ENCODE results near the gene VTN. TPM values are rescaled to one million over a fixed set of nuclear protein-coding genes. Genes with fewer than 3 reads are reported as not detected.

VTN gene
- under 1 TPM in 2 of 4 donors, not detected in 2; 0.33 to 0.39 TPM for total RNA-seq

DNA sequence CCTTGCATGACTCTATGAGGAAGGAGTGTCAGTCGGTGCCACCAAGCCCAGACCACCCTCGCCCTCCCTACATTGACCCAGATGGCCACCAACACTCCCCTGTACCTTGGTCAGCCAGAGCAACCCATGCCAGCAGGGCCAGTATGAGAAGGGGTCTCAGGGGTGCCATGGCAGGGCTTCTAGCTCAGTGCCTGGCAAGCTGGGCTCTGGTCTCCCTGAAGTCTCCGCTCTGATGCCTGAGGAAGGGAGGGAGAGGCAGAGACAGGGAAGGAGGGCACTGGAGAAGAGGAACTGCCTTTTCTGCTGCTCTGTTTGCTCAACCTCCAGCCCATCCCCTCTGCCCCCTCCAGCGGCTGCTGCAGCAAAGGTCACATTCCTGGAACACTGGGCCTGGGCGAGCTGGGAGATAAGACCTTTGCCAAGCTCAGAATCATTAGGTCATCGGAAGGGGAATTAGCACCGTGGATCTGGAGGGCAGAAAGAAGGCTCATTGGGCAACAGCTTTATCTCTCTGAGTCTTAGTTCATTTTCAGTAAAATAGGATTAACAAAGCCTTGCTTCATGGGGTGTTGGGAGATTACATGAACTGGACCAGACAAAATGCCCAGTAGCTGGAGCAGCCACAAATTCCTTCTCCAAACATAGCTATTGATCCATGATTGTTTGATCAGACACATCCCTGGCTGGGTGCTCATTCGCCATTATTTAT is at the start of gene VTN:
TSS of gene VTN (minus strand) at position 273 of the 709 bp plus-strand sequence. CDS start at position 169, 104 bp downstream.
- no peaks in the 10 kb centered on the region for H3K9me3 ChIP-seq
- DNase-seq = no peak
- peak within 1 kb of the TSS in 1 of 3 donors; percentile 45 for H3K4me3 ChIP-seq (replicated peaks in 1 of 3)
- 29 to 30% methylated on average over 7 to 8 of the region's 8 CpGs for WGBS, 2 donors
- TF ChIP-seq, protein P1, sequence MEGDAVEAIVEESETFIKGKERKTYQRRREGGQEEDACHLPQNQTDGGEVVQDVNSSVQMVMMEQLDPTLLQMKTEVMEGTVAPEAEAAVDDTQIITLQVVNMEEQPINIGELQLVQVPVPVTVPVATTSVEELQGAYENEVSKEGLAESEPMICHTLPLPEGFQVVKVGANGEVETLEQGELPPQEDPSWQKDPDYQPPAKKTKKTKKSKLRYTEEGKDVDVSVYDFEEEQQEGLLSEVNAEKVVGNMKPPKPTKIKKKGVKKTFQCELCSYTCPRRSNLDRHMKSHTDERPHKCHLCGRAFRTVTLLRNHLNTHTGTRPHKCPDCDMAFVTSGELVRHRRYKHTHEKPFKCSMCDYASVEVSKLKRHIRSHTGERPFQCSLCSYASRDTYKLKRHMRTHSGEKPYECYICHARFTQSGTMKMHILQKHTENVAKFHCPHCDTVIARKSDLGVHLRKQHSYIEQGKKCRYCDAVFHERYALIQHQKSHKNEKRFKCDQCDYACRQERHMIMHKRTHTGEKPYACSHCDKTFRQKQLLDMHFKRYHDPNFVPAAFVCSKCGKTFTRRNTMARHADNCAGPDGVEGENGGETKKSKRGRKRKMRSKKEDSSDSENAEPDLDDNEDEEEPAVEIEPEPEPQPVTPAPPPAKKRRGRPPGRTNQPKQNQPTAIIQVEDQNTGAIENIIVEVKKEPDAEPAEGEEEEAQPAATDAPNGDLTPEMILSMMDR (IDR thresholded peaks at IDR 0.05) = no peak
- no peak for TF ChIP-seq POLR2A (IDR thresholded peaks at IDR 0.05)
- no peaks in the 10 kb centered on the region for H3K36me3 ChIP-seq
- no peak within 1 kb of the TSS for H3K27ac ChIP-seq
- peaks cover 15 to 25% of the 10 kb centered on the region in 2 donors for H3K4me1 ChIP-seq
- no peaks in the 10 kb centered on the region for H3K27me3 ChIP-seq
- intact Hi-C loops (cut with DNase I) = no loop called here

DNA sequence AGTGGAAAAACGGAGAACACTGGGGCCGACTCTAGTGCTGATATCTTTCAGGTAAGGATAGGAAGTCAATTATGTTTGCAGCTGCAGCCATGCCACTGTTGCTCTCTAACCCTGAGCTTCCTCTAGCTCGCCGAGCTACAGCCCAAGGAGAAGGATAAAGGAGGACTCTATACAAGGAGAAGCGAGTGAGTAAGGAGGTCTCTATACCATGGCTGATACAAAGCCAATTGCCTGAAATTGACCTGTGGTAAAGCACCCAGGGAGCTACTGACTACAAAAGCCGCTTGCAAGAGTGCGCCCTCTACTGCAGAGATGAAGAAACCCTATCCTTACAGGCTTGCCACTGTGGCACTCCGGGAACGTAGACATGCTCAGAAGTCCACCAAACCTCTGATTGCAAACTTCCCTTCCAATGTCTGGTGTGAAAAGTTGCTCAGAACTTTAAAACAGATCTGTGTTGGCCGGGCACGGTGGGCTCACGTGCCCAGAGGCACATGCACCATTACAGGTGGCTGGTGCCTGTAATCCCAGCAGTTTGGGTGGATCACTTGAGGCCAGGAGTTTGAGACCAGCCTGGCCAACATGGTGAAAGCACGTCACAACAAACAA is 46.7 kb upstream of the VTN start:
- DNase-seq = peak; percentile 55 to 61
- no peak overlapping the region for H3K4me3 ChIP-seq (replicated peaks in 1 of 3)
- TF ChIP-seq POLR2A (IDR thresholded peaks at IDR 0.05) = no peak
- TF ChIP-seq, protein P1 (IDR thresholded peaks at IDR 0.05) = peak in 4 of 6 experiments; percentile 40 to 76 (median 46)
- peaks cover 4 to 5% of the 10 kb centered on the region in 2 donors for H3K4me1 ChIP-seq
- 17 to 21% methylated on average over 13 of the region's 13 CpGs for WGBS, 2 donors
- no peak overlapping the region for H3K27ac ChIP-seq
- no peaks in the 10 kb centered on the region for H3K27me3 ChIP-seq
- H3K9me3 ChIP-seq = no peaks in the 10 kb centered on the region
- no peaks in the 10 kb centered on the region for H3K36me3 ChIP-seq
- intact Hi-C loops (cut with DNase I) = no loop called here

DNA sequence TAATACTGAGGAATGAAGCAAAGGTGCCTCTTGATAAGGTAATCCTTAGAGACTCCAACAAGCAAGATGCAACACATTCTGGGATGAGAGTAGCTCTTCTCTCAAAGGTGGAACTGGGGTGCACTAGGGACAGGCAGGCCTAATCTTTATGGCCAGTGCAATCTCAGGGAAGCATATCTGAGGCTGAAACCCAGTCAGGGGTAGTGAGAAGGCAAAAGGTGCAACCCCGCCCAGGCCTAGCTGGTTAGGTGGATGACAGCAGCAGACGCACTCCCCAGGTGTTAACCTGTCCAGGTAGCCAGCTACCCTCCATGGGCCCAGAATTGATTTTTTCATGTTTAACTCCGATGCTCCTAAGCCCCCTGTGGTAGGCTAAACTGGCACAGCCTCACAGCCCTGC is 45.8 kb upstream of the VTN start:
- no peaks in the 10 kb centered on the region for H3K4me1 ChIP-seq
- no peaks in the 10 kb centered on the region for H3K9me3 ChIP-seq
- no peak overlapping the region for H3K4me3 ChIP-seq (replicated peaks in 1 of 3)
- no peaks in the 10 kb centered on the region for H3K36me3 ChIP-seq
- TF ChIP-seq, protein P1 (IDR thresholded peaks at IDR 0.05) = no peak
- TF ChIP-seq POLR2A (IDR thresholded peaks at IDR 0.05) = no peak
- no peak overlapping the region for H3K27ac ChIP-seq
- 94 to 100% methylated on average over 3 of the region's 3 CpGs for WGBS, 2 donors
- intact Hi-C loops (cut with DNase I) = no loop called here
- no peak for DNase-seq
- no peaks in the 10 kb centered on the region for H3K27me3 ChIP-seq

GRCh38 chr17:28413804-28414203 is 43.7 kb upstream of the VTN start:
- TF ChIP-seq, protein P1 (IDR thresholded peaks at IDR 0.05) = no peak
- no peak for TF ChIP-seq POLR2A (IDR thresholded peaks at IDR 0.05)
- H3K27ac ChIP-seq = no peak overlapping the region
- no peaks in the 10 kb centered on the region for H3K36me3 ChIP-seq
- no peaks in the 10 kb centered on the region for H3K9me3 ChIP-seq
- no peak for DNase-seq
- H3K4me3 ChIP-seq (replicated peaks in 1 of 3) = no peak overlapping the region
- intact Hi-C loops (cut with DNase I) = no loop called here
- no peaks in the 10 kb centered on the region for H3K4me1 ChIP-seq
- H3K27me3 ChIP-seq = no peaks in the 10 kb centered on the region
- 61 to 70% methylated on average over 7 of the region's 7 CpGs for WGBS, 2 donors

DNA sequence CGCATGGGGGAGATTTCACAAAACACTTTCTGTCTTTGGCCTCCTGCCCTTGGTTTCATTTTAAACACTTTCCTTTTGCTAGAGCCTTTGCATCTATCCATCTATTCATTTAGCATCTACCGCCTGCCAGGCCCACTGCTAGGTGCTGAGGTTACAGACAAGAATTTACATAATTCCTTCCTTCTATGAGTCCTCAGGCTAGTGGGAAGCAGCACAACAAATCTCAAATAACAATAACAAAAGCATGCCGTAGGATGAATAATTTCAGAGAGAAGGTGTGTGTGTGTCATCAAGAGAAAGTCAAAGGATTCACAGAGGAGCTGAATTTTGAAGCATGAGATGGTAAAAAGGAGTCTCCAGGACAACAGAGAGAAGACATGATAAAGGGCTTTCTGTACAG is 42.0 kb upstream of the VTN start:
- intact Hi-C loops (cut with DNase I) = no loop called here
- no peaks in the 10 kb centered on the region for H3K27me3 ChIP-seq
- DNase-seq = no peak
- no peaks in the 10 kb centered on the region for H3K4me1 ChIP-seq
- H3K27ac ChIP-seq = no peak overlapping the region
- TF ChIP-seq POLR2A (IDR thresholded peaks at IDR 0.05) = no peak
- TF ChIP-seq, protein P1 (IDR thresholded peaks at IDR 0.05) = no peak
- H3K4me3 ChIP-seq (replicated peaks in 1 of 3) = no peak overlapping the region
- WGBS, 2 donors = 83 to 89% methylated on average over 3 of the region's 3 CpGs
- no peaks in the 10 kb centered on the region for H3K36me3 ChIP-seq
- H3K9me3 ChIP-seq = no peaks in the 10 kb centered on the region

Data from thyroid gland (tissue), 4 donors.